Endothelial cell of umbilical vein (primary cell): ENCODE results near the gene CYB5R4. TPM values are rescaled to one million over a fixed set of nuclear protein-coding genes. Genes with fewer than 3 reads are reported as not detected.

Source experiments
- BruUV-seq: library from RNA; stranded (reverse); fragments of 400-500 nt; replicated peaks from 2 replicates; lab custom pipeline; 2021; lab: Mats Ljungman, UMichigan
- CTCF ChIA-PET: fragments of 300-600, 350-600 bp; sonication (Branson Sonifier 250); formaldehyde crosslinking; loops from one replicate; lab custom pipeline; 2021; ENCODE audit warnings: antibody characterized with exemption, inconsistent platforms; lab: Charles Lee
- POLR2A ChIA-PET: fragments of 300-600, 350-600 bp; sonication (Branson Sonifier 250); formaldehyde crosslinking; loops from one replicate; lab custom pipeline; 2021; ENCODE audit warnings: antibody characterized with exemption, inconsistent platforms; lab: Charles Lee
- DNase-seq: peaks from one replicate; pipeline ENCODE4 v3.0.0-alpha.2; 2011; ENCODE audit warnings: low read depth, low spot score
- FAIRE-seq: peaks from 2 replicates; lab custom pipeline; 2011; peaks lifted over from hg19 to GRCh38; lab: Jason Lieb, UNC
- H2AFZ ChIP-seq: 2 replicates; pipeline ENCODE4 v1.6.0; 2012; ENCODE audit warnings: low read depth, low read length, control low read depth, inconsistent platforms
- H3K27ac ChIP-seq: 2 replicates; pipeline ENCODE4 v1.5.1; 2011; ENCODE audit warnings: low read depth, mild to moderate bottlenecking, control low read depth, low read length, moderate library complexity; ENCODE audit not compliant: insufficient read depth
- H3K27me3 ChIP-seq, 2 experiments: 2 replicates each; pipeline versions ENCODE4 v1.6.0 to v1.6.1; 2011; ENCODE audit warnings: low read length in 2 of 2, mixed read lengths in 1 of 2; ENCODE audit not compliant: control insufficient read depth in 2 of 2, insufficient read depth in 2 of 2
- H3K36me3 ChIP-seq, 2 experiments: 2 replicates in 1 of 2; 3 replicates in 1 of 2; pipeline ENCODE4 v1.5.1; 2011; ENCODE audit warnings: low read length in 2 of 2, mild to moderate bottlenecking in 1 of 2, moderate library complexity in 1 of 2; ENCODE audit not compliant: control insufficient read depth in 2 of 2, insufficient read depth in 2 of 2; ENCODE audit errors: extremely low read depth in 1 of 2
- H3K4me1 ChIP-seq: 3 replicates; pipeline ENCODE4 v1.5.1; 2011; ENCODE audit warnings: mild to moderate bottlenecking, low read length; ENCODE audit not compliant: control insufficient read depth, insufficient read depth; ENCODE audit errors: extremely low read depth
- H3K4me2 ChIP-seq: 2 replicates; pipeline ENCODE4 v1.6.1; 2011; ENCODE audit warnings: low read length, control low read depth, mixed read lengths; ENCODE audit not compliant: insufficient read depth
- H3K4me3 ChIP-seq, 3 experiments: fragments of 200-600 bp in 1 of 3; sonication (generic), shearing (Covaris generic) in 1 of 3; replicated peaks in 1 of 3; 2 replicates each; pipeline ENCODE4 v1.5.1; 2011 to 2016; ENCODE audit warnings: control low read depth in 3 of 3, low read length in 3 of 3, mild to moderate bottlenecking in 2 of 3, inconsistent platforms in 1 of 3, low read depth in 1 of 3, moderate library complexity in 1 of 3; ENCODE audit not compliant: insufficient read depth in 1 of 3
- H3K79me2 ChIP-seq: 2 replicates; pipeline ENCODE4 v1.6.0; 2012; ENCODE audit warnings: low read length, inconsistent platforms; ENCODE audit not compliant: control insufficient read depth, insufficient read depth
- H3K9ac ChIP-seq: replicated peaks from 2 replicates; pipeline ENCODE3; 2011; ENCODE audit warnings: low read length, control low read depth; ENCODE audit not compliant: insufficient read depth; ENCODE audit errors: extremely low read depth
- H3K9me1 ChIP-seq: replicated peaks from 3 replicates; pipeline ENCODE4 v1.6.0; 2011; ENCODE audit warnings: mild to moderate bottlenecking, low read length; ENCODE audit not compliant: control insufficient read depth, insufficient read depth; ENCODE audit errors: extremely low read depth
- H3K9me3 ChIP-seq: replicated peaks from 2 replicates; pipeline ENCODE4 v1.5.1; 2012; ENCODE audit warnings: low read length, inconsistent platforms; ENCODE audit not compliant: control insufficient read depth, insufficient read depth
- H4K20me1 ChIP-seq: replicated peaks from 2 replicates; pipeline ENCODE3; 2011; ENCODE audit warnings: mild to moderate bottlenecking, low read length; ENCODE audit not compliant: control insufficient read depth, insufficient read depth; ENCODE audit errors: extremely low read depth
- EZH2 ChIP-seq: IDR thresholded peaks from 2 replicates; pipeline ENCODE4 v1.6.1; 2012; ENCODE audit warnings: borderline replicate concordance, low read depth, mild to moderate bottlenecking, moderate library complexity, low read length, inconsistent platforms; ENCODE audit not compliant: severe bottlenecking
- FOS ChIP-seq: IDR thresholded peaks from 2 replicates; pipeline ENCODE4 v1.6.1; 2011; ENCODE audit warnings: mild to moderate bottlenecking, low read length, moderate library complexity, borderline replicate concordance; ENCODE audit not compliant: insufficient read depth
- GATA2 ChIP-seq: IDR thresholded peaks from 2 replicates; pipeline ENCODE4 v1.7.0; 2011; ENCODE audit warnings: low read depth, mild to moderate bottlenecking, moderate library complexity, mixed read lengths, low read length; ENCODE audit not compliant: insufficient read length, insufficient read depth
- JUN ChIP-seq: IDR thresholded peaks from 2 replicates; pipeline ENCODE4 v1.6.1; 2011; ENCODE audit warnings: borderline replicate concordance, low read depth; ENCODE audit not compliant: insufficient read length, insufficient read depth
- MYC ChIP-seq: IDR thresholded peaks from one replicate; pipeline ENCODE4 v1.6.1; 2011; ENCODE audit warnings: mild to moderate bottlenecking, low read depth, low read length
- POLR2A ChIP-seq: IDR thresholded peaks from 2 replicates; pipeline ENCODE4 v1.6.1; 2012; ENCODE audit warnings: low read depth, mild to moderate bottlenecking, control low read depth, low read length
- POLR2AphosphoS5 ChIP-seq: IDR thresholded peaks from 2 replicates; pipeline ENCODE4 v1.6.1; 2012; ENCODE audit warnings: low read depth, mild to moderate bottlenecking, control low read depth, low read length, moderate library complexity; ENCODE audit not compliant: insufficient read depth
- dilution Hi-C: fragments of 300-500 bp; cut with MboI; formaldehyde crosslinking; loops from one replicate; pipeline ENCODE4 v1.15.0; 2019; ENCODE audit warnings: low sequenced_read_pairs; ENCODE audit not compliant: extremely low pct_ligation_motif_present
- intact Hi-C: fragments of 100-400 bp; cut with micrococcal nuclease; formaldehyde crosslinking; loops from one replicate; pipeline ENCODE4 v1.10.0; 2022
- polyA plus RNA-seq, 4 experiments: library from polyadenylated mRNA; depleted of rRNA in 3 of 4; stranded (reverse) in 3 of 4; unstranded in 1 of 4; fragments of >200 nt; gene quantifications; 2 replicates each; pipeline versions ENCODE4 v1.2.1 to v1.2.3, GENCODE V29; 2011 to 2012; ENCODE audit warnings: missing spikeins in 1 of 4
- total RNA-seq: library from RNA; stranded (reverse); gene quantifications from 2 replicates; pipeline ENCODE4 v1.2.3, GENCODE V29; 2021
- TF ChIP-seq, protein P1 (sequence below), 2 donors: IDR thresholded peaks; 1 replicate in 1 of 2; 2 replicates in 1 of 2; pipeline ENCODE4 v1.5.1; 2011; ENCODE audit warnings: low read length in 2 of 2, mild to moderate bottlenecking in 2 of 2, moderate library complexity in 2 of 2, control low read depth in 1 of 2, inconsistent platforms in 1 of 2, low read depth in 1 of 2; ENCODE audit not compliant: insufficient read depth in 1 of 2; ENCODE audit errors: extremely low read depth in 1 of 2
- TF ChIP-seq, protein P2 (sequence below): IDR thresholded peaks from 2 replicates; pipeline ENCODE4 v1.6.1; 2011; ENCODE audit not compliant: insufficient read depth, insufficient read length

The CYB5R4 gene
- total and polyA plus RNA-seq, 2 donors (not counting 3 experiments of a cell fraction or from before 2014, with no cell fraction given), result 3.1 to 13.4 TPM

DNA sequence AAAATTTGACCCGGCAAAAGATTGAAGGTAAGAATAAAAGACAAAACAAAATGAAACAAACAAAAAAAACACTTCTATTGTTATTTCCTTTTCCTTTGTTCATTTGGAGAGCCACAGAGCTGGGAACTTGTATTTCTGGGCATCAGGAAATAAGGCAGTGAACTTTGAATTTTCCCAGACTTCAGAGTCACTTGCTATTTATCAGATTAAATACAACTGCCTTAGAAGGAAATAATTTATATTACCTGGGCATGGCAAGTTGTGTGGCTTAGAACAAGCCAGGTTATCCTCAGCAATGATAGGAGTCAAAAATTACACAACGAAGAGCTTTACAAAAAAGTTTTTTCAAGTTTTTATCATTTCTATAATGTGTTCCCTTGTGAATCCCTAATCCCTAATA is 153.9 kb downstream of the CYB5R4 start:
- Histone ChIP-seq H3K36me3 (no peaks in the 10 kb centered on the region), H3K9ac (no peak overlapping the region), H3K4me1 (no peaks in the 10 kb centered on the region), H3K4me2 (no peak overlapping the region), H3K79me2 (no peaks in the 10 kb centered on the region), H3K4me3 (no peak overlapping the region), H3K9me1 (no peaks in the 10 kb centered on the region), H4K20me1 (no peaks in the 10 kb centered on the region), H2AFZ (no peak overlapping the region), H3K9me3 (no peaks in the 10 kb centered on the region), H3K27me3 (no peaks in the 10 kb centered on the region), H3K27ac (no peak overlapping the region)
- intact Hi-C loops, result no loop called here
- dilution Hi-C loops, result no loop called here
- TF ChIP-seq POLR2AphosphoS5 (no peak), GATA2 (no peak), EZH2 (no peak), MYC (no peak), FOS (no peak), JUN (no peak), POLR2A (no peak)
- TF ChIP-seq, protein P1, sequence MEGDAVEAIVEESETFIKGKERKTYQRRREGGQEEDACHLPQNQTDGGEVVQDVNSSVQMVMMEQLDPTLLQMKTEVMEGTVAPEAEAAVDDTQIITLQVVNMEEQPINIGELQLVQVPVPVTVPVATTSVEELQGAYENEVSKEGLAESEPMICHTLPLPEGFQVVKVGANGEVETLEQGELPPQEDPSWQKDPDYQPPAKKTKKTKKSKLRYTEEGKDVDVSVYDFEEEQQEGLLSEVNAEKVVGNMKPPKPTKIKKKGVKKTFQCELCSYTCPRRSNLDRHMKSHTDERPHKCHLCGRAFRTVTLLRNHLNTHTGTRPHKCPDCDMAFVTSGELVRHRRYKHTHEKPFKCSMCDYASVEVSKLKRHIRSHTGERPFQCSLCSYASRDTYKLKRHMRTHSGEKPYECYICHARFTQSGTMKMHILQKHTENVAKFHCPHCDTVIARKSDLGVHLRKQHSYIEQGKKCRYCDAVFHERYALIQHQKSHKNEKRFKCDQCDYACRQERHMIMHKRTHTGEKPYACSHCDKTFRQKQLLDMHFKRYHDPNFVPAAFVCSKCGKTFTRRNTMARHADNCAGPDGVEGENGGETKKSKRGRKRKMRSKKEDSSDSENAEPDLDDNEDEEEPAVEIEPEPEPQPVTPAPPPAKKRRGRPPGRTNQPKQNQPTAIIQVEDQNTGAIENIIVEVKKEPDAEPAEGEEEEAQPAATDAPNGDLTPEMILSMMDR (IDR thresholded peaks at IDR 0.05; ENCODE audit: extremely low read depth in 1 of 2, insufficient read depth in 1 of 2, low read depth in 1 of 2, low read length in 2 of 2), result no peak
- TF ChIP-seq, protein P2, sequence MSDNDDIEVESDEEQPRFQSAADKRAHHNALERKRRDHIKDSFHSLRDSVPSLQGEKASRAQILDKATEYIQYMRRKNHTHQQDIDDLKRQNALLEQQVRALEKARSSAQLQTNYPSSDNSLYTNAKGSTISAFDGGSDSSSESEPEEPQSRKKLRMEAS, result no peak
- FAIRE-seq, result no peak
- BruUV-seq, result no TSS peak
- CTCF ChIA-PET, result interaction anchor here (0.8 to 1.1 kb wide), 2 partner anchors 11 to 215 kb away, joined by 3 read pairs; partner anchors contain the start of gene CEP162
- POLR2A ChIA-PET, result no interaction called here
- DNase-seq, result no peak
